Loucy (cell line): ENCODE results near the gene WIPI1.

Experiments
- CTCF ChIP-seq: fragments of 200-600 bp; sonication (generic); conservative IDR thresholded peaks from 2 replicates; pipeline ENCODE4 v1.5.1; 2014; ENCODE audit warnings: mild to moderate bottlenecking, antibody characterized with exemption, low read length
- EZH2phosphoT487 ChIP-seq: fragments of 200-600 bp; IDR thresholded peaks from 2 replicates; pipeline ENCODE4 v1.6.1; 2018; ENCODE audit warnings: antibody characterized with exemption, mild to moderate bottlenecking, moderate library complexity, borderline replicate concordance

DNA sequence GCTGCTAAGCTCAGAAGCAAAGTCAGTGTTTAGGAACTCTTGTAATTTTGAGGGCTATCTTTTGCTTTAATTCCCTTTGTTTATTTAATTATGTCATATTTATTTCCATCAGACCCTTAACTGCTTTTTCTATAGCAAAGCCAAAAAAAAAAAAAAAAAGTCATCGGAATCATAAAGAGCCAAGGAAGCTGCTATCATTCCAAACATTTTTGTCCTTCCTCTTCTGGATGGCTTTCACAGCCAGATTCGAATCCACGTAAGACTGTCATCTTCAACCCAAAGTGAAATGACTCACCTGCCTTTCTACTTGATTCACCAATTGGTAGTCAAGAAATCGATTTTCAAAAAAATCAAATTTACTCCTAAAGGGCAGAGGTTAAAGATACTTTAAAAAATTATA is 38.4 kb downstream of the WIPI1 start:
- TF ChIP-seq CTCF = no peak
- no peak for TF ChIP-seq EZH2phosphoT487
